Non-pigmented ciliary epithelial cell (primary cell): ENCODE data around the gene TTC39A.

ENCODE experiments used
- DNase-seq: peaks from one replicate; pipeline ENCODE4 v3.0.0-alpha.2; 2010; ENCODE audit warnings: low read depth

Gene TTC39A

GRCh38 chr1:51330331-51331201, at the start of gene TTC39A:
TSS of gene TTC39A (minus strand) at chr1:51330562. CDS start at chr1:51330477, 85 bp downstream.
- no peak for DNase-seq

- DNase-seq = no peak
Measured at GRCh38 chr1:51378871-51379270, 48.5 kb upstream of the TTC39A start.

DNA sequence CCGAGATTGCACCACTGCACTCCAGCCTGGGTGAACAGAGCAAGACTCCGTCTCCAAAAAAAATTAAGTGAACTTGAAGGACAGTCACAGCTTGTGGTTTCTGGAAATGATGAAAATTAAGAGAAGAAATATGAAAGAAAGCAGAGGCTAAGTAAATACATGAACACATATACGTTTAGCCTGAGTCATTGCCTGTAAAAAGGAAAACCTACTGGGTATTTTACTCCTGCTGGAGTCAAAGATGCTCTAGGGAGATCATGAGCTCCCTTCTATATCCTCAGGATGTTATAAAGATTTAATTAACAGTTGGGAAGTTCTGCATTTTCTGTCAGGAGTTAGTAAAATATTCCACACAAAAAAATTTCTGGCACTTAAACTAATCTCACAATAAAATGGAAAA, 43.5 kb upstream of the TTC39A start:
- no peak for DNase-seq

- no peak for DNase-seq
Measured at GRCh38 chr1:51372561-51372960, 42.2 kb upstream of the TTC39A start.

DNA sequence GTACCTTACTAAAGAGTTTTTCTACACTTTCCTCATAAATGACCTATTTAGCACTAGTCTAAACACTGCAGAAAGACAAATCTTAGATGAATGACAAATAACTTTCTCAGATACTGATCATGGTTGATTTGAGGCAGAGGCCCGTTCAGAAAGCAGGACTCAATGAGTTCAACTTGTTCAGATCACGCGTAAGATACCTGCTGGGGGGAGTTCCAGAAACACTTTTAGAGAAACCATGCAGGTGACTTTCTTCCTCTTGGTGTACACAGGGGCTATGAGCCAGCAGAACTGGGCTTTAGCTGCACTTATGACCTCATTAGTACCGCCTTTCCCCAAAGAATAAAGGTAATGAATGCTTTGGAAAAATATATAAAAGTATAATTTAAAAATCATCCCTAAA, 38.8 kb upstream of the TTC39A start:
- DNase-seq = no peak

DNA sequence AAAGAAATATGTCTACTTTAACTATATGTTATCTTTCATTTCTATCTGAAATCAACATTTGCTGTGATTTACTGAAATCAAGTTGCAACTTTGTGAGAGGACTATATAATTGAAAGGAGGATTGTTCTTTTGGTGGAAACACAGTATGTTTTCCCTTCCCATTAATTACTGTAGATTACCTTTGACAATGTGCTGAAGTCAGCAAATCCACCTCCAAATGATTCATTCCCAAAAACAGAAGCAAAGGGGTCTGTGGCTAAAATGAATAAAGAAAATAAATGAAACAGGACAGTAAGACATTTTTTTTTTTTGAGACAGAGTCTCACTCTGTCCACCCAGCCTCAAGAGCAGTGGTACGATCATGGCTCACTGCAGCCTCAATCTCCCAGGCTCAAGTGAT, 35.4 kb upstream of the TTC39A start:
- DNase-seq = no peak

GRCh38 chr1:51359879-51360278, 29.5 kb upstream of the TTC39A start:
- DNase-seq = no peak

DNA sequence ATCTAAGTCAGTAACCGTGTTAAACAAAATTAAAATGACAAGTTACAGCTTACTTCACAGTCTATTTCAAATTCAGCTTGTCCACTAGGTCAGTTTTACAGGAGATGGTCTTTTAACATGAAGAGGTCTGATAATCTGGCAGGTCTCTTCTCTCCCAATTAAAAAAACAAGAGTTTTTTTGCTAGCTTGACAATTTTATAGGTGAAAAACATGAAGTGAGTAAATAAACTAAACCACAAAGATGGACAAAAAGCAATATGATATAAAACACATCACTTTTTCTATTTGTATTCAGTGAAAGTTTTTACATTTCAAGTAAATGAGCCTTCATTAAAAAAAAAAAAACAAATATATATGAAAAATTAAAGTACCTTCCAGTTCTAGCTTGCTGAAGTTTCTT, 25.0 kb upstream of the TTC39A start:
- no peak for DNase-seq

DNA sequence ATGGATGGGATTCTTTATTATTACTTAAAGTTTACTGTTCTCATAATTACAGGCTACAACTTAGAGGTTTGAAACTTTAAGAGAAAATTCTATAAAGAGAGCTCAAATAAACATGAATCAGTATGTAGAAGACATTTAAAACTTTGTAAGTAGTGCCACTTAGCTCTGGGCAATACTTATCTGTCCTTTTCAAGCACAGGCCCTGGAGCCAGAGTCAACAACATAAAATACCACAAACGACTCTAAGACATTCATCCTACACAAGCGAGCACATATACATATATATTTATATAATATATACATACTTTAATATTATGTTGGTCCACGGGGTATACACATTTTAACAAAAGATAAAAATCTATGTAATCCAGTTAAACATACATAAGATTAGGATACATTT, 24.1 kb upstream of the TTC39A start:
- DNase-seq = no peak

DNA sequence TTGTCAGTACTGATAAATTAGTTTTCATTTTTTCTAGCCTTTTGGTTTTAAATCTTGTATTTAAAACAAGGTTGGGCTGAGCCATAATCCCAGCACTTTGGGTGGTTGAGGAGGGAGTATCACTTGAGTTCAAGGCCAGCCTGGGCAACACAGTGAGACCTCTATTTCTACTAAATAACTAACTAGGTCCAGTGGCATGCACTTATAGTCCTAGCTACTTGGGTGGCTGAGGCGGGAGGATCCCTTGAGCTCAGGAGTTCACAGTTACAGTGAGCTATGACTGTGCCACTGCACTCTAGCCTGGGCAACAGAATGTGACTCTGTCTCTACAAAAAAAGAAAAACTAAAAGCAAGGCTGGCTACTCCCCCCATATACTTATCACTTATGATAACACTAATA, 21.5 kb upstream of the TTC39A start:
- no peak for DNase-seq

DNA sequence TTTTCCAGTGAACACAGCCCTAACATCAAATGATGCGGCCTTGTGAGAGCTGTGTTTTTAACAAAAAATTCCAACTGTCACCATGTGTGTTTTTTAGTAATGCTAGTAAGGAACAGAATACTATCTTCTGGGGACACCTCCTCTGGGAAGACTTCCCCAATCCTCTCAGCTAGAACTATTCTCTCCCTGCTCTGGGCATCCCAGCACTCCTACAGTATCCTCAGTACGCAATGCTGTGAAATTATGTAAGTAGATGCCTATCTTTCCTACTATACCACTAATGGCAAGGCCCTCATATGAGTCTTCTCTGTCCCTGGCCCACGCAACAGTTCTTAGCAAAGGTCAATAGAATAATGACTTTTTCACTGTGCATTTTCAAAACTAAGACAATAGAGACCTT, 19.5 kb upstream of the TTC39A start:
- DNase-seq = no peak

GRCh38 chr1:51348147-51348527, 17.8 kb upstream of the TTC39A start:
- no peak for DNase-seq

- DNase-seq = no peak
Measured at GRCh38 chr1:51347398-51348146, 17.2 kb upstream of the TTC39A start.

DNA sequence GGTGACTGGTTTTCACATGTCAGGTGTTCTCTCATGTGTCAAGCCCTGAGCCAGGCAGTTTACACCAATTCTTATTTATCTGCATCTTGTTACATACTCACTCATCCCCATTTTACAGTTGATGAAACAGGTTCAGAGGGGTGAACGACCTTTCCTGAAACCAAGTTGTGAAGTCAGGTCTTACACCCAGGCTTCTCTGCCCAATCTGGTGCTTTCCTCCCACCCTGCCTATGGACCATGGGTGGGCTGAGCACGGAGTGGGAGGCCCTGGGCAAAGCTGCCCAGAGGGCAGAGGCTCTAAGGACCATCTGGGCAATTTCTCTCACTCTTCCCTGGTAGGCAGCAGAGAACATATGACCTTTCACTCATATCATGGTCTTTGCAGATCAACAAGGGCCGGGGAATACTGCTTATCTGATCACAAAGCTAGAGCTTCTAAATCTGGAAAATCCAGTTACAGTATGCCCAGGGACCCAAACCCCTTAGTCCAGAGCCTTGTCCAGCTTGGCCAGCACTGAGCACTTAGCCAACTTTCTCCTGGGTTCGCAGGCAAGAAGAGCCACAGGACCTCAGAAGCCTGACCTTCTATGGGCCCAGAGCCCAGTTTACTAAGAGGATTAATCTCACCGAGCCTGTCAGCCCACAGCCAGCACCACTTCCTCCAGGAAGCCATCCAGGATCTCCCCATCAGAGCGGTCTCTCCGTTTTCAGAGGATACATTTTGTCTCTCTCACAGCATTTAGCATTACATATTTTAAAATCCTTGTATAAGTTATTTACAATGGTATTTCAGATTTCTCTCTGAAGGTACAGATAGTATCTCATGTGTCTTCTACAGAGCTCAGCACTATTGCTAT, 16.0 kb upstream of the TTC39A start:
- no peak for DNase-seq

DNA sequence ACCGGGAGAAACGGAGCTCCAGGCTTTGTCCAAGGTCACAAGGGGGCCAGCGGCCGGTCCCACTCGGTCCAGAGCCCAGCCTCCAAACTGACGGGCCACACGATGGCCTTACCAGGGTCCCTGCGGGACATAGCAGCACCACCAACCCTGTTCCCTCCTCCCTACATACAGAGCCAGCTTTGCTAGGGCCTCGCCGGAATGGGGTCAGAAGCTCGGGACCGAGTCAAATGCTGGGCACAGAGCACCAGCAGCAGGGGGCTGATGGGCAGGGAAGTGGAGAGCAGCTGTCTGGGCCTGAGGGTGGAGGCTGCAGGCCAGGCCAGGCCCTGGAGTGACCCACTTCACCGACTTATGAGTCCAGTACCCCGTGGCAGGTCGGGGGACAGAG, 14.9 kb upstream of the TTC39A start:
- DNase-seq = no peak

DNA sequence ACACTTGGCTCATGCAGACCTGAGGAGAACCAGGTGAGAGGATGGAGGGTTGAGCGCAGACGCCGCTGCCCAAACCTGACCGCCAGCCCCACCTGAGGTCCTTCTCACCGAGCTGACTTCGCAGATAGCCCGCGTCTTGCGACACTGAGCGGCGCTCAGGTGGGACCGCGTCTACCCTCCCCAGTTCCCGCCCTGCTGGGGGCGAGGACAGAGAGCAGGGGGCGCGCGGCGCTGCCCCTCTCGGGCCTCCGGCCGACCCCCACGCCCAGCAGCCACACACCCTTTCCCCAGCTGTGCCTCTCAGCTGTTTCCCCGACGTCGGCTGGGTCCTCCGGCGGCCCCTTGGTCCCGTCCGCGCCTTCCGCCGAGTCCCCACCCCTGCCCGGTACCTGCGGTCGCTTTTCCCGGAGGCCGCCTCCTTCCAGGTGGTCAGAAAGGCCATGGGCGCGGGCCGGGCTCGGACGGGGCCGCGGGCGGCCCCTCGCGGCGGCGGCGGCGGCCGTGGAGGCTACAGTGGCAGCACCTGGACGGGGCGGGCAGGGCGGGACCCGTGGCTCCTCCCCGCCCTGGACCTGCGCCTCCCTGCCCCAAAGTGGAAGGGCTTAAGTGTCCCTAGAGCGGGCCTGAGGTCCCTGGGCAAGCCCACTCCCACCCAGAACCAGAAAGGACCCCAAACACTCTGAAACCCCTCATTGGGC, 14.4 kb upstream of the TTC39A start:
- DNase-seq = no peak

DNA sequence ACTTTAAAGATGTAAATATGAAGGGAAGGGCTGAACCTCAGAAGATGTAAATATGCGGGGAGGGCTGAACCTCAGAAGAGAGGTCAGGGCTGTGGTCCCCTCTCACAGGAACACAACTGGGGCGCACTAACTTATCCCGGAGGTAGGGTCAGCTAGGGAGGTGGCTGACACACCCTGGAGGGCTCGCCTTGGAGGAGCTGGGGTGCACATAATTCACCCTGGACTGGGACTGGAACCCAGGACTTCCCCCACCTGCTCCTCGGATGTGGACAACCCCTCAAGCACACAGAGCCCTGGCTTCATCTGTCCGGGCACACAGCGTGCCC, 13.9 kb upstream of the TTC39A start:
- no peak for DNase-seq

- no peak for DNase-seq
Measured at GRCh38 chr1:51343624-51344023, 13.3 kb upstream of the TTC39A start.

GRCh38 chr1:51342591-51343206, 12.3 kb upstream of the TTC39A start:
- no peak for DNase-seq

GRCh38 chr1:51341876-51342496, 11.6 kb upstream of the TTC39A start:
- DNase-seq = no peak

DNA sequence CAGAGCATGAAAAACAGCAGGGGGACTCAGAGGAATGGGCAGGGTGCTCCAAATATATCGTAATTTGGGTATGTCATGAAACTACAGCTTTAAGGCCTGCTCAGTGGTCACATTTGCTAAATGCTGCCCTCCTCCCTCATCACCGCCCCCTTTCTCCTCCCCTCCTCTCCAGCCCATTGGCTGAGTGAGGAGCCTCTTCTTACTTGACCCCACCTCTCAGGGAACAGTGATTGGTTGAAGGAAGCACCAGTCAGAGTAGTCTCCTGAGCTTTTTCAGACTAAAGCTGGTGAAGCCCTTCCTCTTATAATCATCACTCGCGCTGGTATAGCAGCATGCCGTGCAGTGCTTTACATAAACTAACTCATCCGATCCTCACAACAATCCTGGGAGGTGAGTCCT, 10.0 kb upstream of the TTC39A start:
- DNase-seq = no peak
